NT2/D1 (cell line): ENCODE data around the gene NT5DC1.
"Not testable (repeated sequence)": the region's sequence is repeated elsewhere in the genome, so short reads cannot be mapped to it uniquely, and the experiment has no call there.

Source experiments
- SUZ12 ChIP-seq: IDR thresholded peaks from 2 replicates; pipeline ENCODE4 v1.6.1; 2011; ENCODE audit not compliant: insufficient read length, insufficient read depth; ENCODE audit errors: extremely low read depth
- YY1 ChIP-seq: IDR thresholded peaks from 2 replicates; pipeline ENCODE4 v1.6.1; 2011; ENCODE audit not compliant: insufficient read length, insufficient read depth
- ZNF274 ChIP-seq: IDR thresholded peaks from 2 replicates; pipeline ENCODE4 v1.6.1; 2011; ENCODE audit warnings: mild to moderate bottlenecking, low read depth, low read length

GRCh38 chr6:116096048-116096759, 4.4 kb upstream of the NT5DC1 start:
- not testable (repeated sequence) for TF ChIP-seq ZNF274, SUZ12, YY1
